HS-27A (cell line): Measurements from ENCODE around the gene INS.

Experiments used
- DNase-seq: peaks from one replicate; pipeline ENCODE4 v3.0.0-alpha.2; 2012; ENCODE audit warnings: low read depth, missing footprints

The INS gene

DNA sequence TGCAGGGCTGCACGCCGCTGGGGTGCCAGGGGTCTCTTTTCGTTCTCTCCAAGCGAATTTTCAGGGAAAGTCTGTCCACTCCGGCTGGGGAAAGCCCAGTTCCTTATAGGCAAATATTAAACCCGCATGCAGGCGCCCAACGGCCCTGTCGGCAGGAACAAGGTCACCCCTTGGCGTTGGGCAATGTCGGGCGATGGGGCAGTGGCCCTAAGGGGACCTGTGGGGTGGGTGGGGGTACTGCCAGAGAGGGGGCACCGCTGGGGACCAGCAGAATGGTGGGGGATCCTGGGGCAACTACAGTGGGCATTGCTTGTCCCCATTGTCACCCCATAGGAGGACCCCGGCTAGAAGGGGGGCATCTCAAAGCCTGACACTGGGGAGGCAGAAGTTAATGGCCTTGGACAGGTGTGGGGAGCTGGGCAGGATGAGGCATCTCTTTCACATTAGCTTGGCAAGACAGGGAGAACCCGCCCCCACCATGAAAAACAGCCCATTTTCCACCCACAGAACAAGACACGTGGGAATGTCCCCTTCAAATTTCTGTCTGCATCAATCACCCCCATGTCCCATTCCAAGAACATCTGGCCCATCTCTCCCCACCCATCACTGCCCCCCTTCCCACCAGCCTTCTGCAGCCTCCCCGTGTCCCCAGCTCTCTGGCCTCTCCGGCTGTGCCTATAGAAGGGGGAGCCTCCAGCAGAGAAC, 16.3 kb downstream of the INS start:
- DNase-seq = no peak

DNA sequence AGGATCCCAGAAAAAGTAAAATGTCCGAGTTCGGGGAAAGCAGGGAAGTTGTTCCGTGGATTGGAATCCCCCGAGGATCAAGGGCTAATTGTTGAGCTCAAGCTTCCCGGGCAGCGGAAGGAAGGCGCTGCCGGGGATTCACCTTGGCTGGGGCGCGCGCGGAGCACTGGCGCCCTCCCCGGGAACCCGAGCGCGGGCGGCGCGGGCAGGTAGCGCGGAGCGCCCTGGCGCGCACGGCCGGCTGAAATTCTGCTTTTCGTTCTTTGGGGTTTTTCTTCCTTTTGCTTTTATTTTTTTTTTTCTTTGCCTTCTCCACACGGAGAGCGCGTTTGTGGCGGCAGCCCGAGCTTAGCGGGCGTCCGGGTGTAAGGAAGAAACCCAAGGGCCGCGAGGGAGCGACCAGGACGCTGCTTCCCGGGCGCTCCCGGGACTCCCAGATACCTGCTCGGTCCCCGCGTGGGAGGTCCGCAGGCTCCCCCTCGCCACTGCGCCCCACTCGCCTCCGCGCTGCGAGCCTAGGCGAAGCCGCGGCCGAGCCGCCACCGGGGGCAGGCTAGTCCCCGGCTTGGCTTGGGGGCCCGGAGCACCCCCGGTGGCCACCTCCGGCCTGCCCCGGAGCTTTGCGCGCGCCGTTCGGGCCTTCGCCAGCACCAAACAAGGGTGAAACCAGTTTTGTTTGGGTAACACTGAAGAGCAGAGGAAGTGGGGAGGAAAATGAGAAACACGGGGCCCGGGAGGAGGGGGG, 17.0 kb downstream of the INS start:
- DNase-seq = no peak

DNA sequence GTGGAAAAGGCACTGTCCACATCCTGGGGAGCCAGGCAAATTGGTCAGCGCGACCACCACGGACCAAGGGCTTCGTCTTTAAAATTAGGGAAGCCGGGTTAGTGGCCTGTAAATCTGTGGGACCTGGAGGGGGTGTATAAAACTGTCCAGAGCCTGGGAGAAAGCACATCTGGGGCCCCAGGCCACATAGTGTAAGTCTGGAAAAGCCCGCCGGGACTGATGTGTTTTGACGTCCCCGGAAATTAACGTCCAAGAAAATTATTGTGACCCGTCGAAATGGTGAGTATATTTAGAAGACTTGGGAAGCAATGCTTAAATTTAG, 17.6 kb downstream of the INS start:
- DNase-seq = no peak

DNA sequence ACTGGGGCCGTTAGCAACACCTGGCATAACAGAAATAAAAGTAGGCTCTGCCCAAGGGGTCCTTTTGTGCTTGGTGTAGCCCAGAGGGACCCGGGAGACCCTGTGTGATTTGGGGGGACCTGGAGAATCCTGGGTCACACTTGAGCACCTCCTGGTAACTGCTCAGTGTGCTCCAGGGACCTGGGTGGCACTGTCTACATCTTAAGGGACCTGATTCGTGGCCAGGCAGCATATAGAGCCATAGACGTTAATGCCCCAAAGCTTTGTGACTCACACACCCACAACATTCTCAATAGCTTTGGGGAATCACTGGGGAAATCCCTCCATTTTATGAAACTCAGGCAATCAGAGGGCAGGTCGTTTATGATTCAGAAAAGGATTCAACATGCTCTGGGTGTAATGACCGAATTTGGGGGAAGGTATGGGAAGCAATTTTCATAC, 18.2 kb downstream of the INS start:
- DNase-seq = peak; percentile 20

DNA sequence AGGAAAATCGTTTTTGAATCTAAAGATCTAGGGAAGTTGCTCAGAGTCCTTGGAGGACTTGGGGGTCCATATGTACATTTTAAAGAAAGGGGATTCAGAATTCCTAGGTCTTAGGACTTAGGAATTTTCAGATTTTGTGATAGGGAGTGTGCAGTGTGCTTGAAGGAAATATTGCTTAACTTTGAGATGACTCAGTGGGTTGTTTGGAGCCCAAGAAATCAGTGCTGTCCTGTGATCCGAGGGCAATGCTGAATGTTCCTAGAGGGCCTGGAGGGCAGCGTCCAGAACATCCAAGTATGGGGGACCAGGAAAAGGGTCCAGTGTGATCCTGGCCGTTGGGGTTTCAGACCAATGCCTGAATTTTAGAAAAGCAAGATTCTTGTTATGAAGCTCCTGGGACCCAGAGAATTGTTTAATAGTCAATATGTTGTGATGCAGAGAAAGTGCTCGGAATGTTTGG, 18.7 kb downstream of the INS start:
- DNase-seq = no peak

DNA sequence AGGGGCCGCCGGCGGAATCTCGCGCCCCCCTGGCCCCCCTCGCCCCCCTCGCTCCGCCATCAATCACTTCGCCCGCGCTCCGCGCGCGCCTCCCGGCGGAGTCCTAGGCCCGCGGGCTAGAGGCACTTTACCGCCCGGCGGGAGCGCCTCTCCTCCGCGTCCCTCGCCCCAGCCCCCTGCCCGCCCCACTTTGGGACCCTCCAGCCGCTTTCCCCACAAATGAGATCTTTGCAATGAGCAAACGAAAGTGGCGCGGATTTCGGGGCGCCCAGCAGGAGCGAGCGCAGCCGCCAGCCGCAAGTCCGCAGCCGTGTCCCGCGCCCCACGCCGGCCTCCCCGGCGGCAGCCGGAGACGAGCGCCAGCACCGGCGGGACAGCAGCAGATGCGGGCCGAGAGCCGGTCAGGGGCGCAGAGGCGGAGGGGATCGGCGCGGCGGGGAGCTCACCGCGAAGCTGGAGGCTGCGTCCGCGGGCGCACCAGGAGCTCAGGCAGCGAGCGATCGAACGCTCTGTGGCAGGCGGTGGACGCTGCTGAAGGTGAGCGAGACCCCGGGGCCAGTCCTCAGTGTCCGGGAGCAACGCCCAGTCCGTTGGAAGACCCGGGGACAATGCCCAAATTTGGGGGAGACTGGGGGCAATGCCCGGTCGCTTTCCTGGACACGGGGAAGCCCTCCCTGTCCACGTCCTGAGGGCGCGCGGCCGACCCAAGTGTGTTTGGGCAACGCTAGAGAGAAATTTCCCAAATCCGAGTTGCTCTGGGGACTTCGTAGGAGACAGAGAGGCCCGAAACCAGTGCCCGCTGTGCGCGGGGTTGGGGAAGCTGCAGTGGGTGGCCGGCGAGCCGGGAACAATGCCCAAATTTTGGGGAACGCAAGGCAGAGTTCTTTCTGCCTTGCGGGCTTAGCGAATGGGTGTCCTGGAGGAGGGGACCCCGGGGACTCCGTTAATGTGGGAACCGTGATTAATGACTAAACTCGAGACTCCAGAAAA, 20.3 kb downstream of the INS start:
- no peak for DNase-seq

DNA sequence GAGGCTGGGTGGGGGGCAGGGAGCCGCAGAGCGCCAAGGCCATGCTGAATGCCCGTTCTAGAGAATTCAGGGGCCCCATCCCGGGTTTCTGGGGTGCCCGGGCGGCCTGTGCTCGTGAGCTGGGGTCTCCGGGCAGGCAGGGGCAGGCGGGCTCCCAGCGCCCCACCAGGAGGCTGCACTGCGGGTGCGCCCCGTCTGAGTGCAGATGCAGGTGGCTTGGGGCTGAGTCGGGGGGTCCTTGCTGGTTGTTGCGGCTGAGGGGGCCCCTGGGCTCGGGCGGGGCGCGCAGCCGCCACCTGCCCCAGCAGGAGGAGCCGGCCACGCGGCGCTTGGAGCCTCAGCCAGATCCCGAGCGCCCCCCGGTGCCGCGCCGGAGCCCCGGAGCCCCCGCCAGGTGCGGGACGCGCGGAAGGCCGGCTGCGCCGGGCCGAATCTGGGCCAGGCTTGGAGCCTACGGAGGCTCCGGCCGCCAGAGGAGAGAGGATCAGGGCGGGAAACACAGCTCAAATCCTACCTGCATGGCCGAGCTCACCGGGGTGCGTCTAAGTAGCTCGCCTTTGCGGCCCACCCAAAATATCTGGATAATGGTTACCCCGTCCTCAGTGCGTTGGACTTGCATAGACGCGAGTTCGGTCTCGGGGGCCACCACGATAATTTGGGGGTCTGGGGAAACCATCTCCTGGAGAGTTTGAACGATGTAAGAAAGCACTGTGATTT, 21.2 kb downstream of the INS start:
- DNase-seq = no peak

DNA sequence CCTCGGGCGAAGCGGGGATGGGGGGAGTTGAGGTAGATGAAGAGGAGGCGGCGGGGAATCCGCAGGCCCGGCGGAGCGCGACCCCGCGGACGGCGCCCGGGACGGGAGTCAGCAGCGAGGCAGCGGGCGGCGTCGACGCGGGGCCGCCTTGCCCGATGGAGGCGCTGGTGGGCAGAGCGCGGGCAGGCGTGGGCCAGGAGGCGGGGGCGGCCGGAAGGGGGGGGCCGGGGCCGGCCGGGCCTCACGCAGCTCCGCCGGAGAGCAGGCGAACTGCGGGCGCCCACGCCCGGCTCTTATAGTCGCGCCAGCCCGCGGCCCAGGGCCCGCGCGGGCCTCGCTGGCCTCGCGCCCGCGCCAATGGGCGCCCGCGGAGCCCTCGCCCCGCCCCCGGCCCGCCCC, 21.9 kb downstream of the INS start, which contains the start of gene IGF2:
IGF2 (minus strand) TSS at position 267 of the 399 bp plus-strand sequence. CDS start 3,866 bp downstream, outside the sequence.
- no peak for DNase-seq

DNA sequence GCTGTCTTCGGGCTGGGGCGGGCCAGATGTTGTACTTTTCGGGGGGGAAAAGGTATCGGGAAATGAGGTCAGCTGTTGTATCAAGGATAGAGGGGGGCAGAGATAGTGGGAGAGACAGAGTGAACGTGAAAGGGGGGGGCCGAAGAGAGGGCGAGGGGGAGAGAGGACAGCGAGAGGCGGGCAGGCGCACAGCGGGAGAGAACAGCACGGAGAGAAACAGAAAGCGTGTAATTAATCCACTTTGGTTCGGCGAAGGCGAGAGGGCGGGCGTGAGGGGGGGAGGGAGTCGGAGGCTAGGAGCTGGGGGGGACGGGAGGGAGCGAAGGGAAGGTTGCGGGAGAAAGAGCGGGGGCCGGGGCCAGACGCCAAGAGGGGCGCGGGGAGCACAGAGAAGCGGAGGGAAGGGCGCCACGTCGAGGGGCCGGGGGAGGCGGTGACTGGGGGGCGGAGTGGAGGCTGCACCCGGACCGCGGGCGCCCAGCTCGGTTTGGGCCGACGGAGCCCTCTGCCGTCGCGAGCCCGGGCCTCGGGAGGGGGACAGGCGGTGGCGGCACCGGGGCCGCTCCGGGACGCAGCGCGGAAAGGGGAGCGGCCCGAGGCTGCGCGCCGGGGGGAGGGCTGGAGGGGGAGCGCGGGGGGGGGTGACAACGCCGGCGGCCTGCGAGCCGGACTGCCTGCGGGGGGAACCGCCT, 22.4 kb downstream of the INS start:
- DNase-seq = no peak

DNA sequence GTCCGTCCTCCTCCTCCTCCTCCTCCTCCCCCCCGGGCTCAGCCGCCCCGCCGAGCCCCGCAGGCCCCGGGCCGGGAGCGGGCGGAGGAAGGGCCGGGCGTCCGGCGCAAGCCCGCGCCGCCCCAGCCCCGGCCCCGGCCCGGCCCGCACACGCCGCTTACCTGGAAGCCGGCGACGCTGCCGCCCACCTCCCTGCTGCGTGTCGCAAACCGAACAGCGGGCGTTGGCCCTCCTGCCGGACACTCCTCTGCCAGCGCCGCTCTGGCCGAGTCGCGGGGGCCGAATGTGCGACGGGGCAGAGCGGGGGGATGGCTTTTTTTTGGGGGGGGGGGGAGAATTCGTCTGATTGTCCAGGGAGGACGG, 23.0 kb downstream of the INS start:
- DNase-seq = no peak

DNA sequence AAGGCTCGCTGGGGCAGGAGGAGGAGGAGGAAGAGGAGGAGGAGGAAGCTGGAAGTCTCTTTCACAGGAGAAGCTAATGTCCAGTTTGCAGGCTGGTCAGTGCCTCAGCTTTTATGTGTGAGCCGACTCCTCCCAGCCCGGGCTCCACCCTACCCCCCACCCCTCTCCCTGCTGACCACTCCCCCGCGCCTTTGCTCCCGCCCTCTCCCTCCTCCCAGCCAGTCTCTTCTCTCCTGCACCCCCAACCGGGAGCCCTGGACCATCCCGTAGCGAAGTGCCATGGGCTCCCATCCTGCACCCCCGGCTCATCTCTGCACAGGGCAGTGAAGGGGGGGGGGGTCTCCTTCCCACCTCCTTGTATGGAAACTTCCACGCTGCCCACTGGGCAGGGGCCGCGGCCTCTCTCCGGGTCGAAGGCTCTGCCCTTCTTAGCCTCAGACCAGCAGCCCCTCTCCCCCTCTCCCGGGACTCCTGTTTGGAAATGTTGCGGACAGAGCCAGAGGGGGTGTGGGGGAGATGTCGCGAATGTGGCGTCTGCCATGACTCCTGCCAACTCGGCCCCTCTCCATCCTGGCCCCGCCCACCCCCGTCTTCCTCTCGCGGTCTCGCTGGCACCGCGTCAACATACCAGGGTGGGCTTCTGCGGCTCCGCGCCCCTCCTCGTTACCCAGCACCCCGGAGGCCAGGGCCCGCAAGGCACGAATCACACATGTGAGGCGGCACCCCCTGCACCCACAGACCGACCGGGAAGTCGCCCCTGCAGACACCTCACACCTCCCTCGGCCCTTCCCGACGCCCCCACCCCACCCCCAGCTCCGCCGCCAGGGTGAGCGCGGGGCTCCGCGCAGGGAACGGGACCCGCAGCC, 23.6 kb downstream of the INS start:
- DNase-seq = peak; percentile 19

DNA sequence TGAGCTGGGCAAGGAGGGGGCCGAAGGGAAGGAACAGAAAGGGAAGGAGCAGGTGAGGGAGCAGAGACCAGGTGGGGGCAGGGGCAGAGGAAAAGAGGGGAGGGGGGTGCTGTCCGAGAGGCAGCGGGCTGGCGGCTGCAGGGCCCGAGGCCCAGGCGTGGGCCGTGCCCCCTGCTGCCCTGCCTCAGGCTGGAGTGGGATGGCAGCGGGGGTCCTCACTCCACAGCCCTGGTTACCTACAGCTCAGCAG, 24.1 kb downstream of the INS start:
- DNase-seq = no peak

DNA sequence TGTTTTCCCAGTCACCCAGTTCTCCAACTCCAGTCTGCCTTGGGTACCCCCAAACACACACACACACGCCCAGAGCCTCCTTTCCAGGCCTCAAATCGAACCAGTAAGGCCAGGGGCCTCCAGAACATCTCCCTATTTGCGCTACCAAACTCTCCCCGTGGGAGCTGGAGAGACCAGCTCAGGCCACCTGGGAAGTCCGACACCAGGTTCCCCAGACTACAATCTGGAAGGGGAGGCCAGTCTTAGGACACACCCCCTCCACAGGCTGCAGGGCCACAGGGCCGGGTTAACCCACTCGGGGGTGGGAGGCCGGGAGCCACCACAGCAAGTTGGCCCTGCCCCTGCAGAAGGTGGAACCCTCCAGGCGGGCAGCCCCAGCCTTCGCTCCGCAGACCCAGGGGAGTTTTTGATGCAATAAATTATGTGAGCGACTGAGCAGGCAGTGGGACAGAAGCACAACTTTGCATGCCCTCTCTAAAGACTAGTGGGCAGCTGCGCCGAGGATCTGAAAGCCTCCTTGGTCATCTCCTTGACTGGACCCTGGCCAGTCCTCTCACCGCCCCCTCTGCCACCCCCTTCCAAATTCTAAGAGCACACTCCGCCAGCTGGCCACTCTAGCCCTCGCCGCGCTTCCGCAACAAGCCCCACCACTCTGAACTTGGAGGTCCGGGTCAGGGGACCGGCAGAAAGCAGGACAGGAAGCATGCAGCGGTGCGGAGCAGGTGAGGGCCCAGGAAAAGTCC, 24.6 kb downstream of the INS start:
- no peak for DNase-seq

DNA sequence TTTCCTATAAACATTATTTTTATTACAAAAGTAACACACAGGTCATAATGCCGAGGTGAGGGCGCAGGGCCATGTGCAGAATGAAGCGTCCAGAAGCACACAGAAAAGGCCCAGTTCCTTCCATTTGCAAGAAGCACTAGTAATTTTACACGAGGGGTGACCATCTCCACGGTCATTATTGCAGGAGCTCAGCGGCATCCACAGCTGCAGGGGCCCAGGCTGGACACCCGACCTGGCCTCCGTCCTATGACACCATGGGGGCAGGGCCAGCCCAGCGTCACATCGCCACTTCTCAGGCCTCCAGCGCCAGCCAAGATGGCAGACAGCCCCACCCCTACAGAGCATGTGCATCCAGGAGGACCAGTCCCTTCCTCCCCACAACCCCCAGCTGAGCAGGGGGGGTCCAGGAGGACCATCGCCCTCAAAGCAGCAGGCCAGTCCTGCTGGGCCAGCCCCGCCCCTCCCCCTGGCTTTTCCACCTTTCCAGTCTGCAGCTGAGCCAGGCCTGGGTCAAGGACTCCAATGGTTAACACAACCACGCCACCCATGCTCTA, 25.3 kb downstream of the INS start:
- DNase-seq = no peak

DNA sequence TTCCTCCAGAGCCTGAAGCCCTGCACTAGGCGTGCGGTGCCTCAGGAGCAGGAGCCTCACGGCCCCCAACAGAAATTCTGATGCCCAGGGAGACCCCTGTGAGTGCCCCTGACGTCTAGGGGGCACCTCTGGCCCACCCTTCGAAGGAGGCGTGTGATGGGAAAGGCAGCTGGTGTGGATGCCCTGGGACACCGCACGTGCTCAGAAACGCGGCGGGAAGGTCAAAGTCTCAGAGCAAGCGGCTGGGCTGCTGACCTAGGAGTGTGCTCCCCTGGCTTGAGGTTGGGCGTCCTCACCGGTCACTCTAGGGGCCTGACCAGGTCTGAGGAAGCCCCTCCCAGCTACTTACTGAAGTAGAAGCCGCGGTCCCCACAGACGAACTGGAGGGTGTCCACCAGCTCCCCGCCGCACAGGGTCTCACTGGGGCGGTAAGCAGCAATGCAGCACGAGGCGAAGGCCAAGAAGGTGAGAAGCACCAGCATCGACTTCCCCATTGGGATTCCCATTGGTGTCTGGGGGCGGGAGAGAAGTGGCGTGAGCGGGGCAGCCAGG, 25.9 kb downstream of the INS start:
- no peak for DNase-seq

DNA sequence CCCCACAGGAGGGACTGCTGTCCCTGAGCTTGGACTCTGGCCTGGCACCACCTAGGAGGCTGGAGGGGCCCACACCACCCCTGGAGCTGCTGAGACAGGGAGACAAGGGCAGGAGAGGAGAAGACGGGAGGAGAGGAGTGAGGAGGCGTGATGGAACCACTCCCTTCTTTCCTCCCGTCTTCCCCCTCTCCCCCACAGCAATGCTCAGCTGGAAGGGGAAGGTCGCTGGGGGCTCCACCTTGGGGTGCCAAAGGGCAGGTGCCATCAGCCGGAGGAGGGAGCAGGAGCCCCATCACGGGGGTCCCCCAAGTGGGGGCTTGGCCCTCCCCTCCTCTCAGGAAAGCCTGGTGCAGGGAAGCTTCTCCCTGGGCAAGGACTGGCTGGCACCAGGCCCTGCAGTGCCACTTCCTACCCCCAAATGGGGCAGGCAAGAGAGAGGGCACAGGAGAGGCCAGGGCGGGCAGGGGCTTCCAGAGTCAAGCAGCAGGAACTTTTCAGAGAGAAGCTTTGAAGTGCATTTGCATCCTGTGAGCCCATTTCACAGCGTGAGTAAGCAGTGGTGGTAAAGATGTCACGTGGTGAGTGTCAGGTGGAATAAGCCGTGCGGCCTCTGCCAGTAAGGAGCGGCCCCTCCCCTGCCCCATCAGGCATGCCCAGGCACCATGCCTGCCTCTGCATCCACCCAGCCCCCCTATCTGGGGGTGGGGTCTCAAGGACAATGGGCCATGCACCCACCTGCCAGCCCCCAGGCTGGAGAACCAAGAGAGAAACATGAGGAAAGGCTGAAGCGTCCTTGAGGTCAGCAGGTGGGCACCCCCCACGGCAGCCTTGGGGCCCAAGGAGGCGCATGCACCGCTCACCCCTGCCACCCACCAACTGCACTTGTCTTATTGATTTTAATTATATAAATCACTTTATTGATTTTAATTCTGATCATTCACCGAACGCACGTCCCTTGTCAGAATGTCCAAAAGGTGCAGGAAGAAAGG, 26.7 kb downstream of the INS start:
- no peak for DNase-seq

DNA sequence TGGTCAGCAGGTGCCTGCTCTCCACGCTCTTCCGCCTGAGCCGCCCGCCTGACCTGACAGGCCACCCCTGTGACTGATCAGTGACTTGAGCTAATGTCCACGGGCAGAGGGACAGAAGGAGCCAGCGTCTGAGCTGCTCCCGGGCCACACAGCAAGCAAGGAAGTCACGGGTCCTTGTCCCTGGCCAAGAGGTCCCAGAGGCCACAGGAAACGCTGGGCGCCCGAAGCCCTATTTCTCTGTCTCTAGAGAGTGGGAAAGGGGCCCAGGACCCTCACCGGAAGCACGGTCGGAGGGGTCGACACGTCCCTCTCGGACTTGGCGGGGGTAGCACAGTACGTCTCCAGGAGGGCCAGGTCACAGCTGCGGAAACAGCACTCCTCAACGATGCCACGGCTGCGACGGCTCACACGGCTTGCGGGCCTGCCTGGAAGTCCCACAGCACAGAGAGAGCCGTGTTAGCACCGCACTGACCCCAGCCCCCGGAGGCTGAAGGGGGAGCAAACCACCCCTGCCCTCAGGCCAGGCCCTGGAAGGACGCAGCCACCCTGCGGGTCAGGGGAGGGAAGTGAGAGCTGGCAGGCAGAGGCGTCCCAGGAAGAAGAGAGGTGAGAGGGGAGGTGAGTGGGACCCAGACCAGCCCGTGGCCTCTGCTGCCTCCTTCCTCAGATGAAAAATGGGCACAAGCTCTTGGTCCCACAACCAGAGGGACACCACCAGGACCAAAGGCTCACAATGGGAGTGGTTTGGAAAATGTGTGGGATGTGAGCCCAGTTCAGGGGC, 27.6 kb downstream of the INS start:
- no peak for DNase-seq
